ENCODE results near the gene METAP2.

The METAP2 gene

GRCh38 chr12:95554532-95555071 is 80.7 kb downstream of the METAP2 start:
- Histone ChIP-seq H3K27me3 (replicated peaks; ENCODE audit: control insufficient read depth, insufficient read depth, low read length, poor library complexity, severe bottlenecking) (no peaks in the 10 kb centered on the region), H3K4me3 (ENCODE audit: insufficient read depth, low read depth, low read length, poor library complexity, severe bottlenecking) (no peak overlapping the region), H3K36me3 (ENCODE audit: control insufficient read depth, insufficient read depth, low read length) (no peaks in the 10 kb centered on the region), H3K4me1 (ENCODE audit: control insufficient read depth, insufficient read depth, low read length, poor library complexity, severe bottlenecking) (no peaks in the 10 kb centered on the region), H3K27ac (ENCODE audit: insufficient read depth, low read length, poor library complexity, severe bottlenecking) (no peak overlapping the region), H3K9me3 (ENCODE audit: control insufficient read depth, low read length) (no peaks in the 10 kb centered on the region)
- DNase-seq = no peak

GRCh38 chr12:95557625-95558024 is 83.7 kb downstream of the METAP2 start:
- H3K9me3 ChIP-seq (ENCODE audit: control insufficient read depth, low read length) = no peaks in the 10 kb centered on the region
- no peaks in the 10 kb centered on the region for H3K27me3 ChIP-seq (replicated peaks; ENCODE audit: control insufficient read depth, insufficient read depth, low read length, poor library complexity, severe bottlenecking)
- H3K4me3 ChIP-seq (ENCODE audit: insufficient read depth, low read depth, low read length, poor library complexity, severe bottlenecking) = no peak overlapping the region
- H3K36me3 ChIP-seq (ENCODE audit: control insufficient read depth, insufficient read depth, low read length) = no peaks in the 10 kb centered on the region
- no peak for DNase-seq
- no peak overlapping the region for H3K27ac ChIP-seq (ENCODE audit: insufficient read depth, low read length, poor library complexity, severe bottlenecking)
- H3K4me1 ChIP-seq (ENCODE audit: control insufficient read depth, insufficient read depth, low read length, poor library complexity, severe bottlenecking) = no peaks in the 10 kb centered on the region

Data from effector memory CD4-positive, alpha-beta T cell (primary cell).